HG03025 (cell line): ENCODE results near the gene ANO4.

Experiments
- ATAC-seq: cut with Tn5 transposase; IDR thresholded peaks from one replicate; pipeline ENCODE4 v1.9.1; 2021; ENCODE audit warnings: mild to moderate bottlenecking, moderate library complexity; ENCODE audit not compliant: unreplicated experiment, low FRiP score

Gene ANO4

GRCh38 chr12:100936661-100937060 is 142.1 kb downstream of the ANO4 start:
- ATAC-seq, result no peak

GRCh38 chr12:100940503-100940902 is 145.9 kb downstream of the ANO4 start:
- no peak for ATAC-seq

GRCh38 chr12:100942984-100943749 is 148.6 kb downstream of the ANO4 start:
- ATAC-seq, result no peak

GRCh38 chr12:100951756-100952155 is 157.2 kb downstream of the ANO4 start:
- ATAC-seq, result no peak

- no peak for ATAC-seq
Measured at GRCh38 chr12:100953217-100953616, 158.6 kb downstream of the ANO4 start.

GRCh38 chr12:100953677-100954076 is 159.1 kb downstream of the ANO4 start:
- no peak for ATAC-seq

- ATAC-seq, result no peak
Measured at GRCh38 chr12:100954118-100954517, 159.5 kb downstream of the ANO4 start.

GRCh38 chr12:100955139-100955538 is 160.6 kb downstream of the ANO4 start:
- ATAC-seq, result no peak

GRCh38 chr12:100956311-100956852 is 161.8 kb downstream of the ANO4 start:
- no peak for ATAC-seq

GRCh38 chr12:100959481-100959880 is 164.9 kb downstream of the ANO4 start:
- ATAC-seq, result no peak

- ATAC-seq, result no peak
Measured at GRCh38 chr12:100962086-100962712, 167.6 kb downstream of the ANO4 start.

GRCh38 chr12:100963381-100963780 is 168.8 kb downstream of the ANO4 start:
- no peak for ATAC-seq

- no peak for ATAC-seq
Measured at GRCh38 chr12:100964028-100964427, 169.5 kb downstream of the ANO4 start.

- ATAC-seq, result no peak
Measured at GRCh38 chr12:100967189-100967588, 172.6 kb downstream of the ANO4 start.

GRCh38 chr12:100970894-100971293 is 176.3 kb downstream of the ANO4 start:
- no peak for ATAC-seq

- ATAC-seq, result no peak
Measured at GRCh38 chr12:100972121-100972520, 177.5 kb downstream of the ANO4 start.

GRCh38 chr12:100974341-100974740 is 179.8 kb downstream of the ANO4 start:
- ATAC-seq, result no peak

GRCh38 chr12:100974747-100975146 is 180.2 kb downstream of the ANO4 start:
- ATAC-seq, result no peak

- no peak for ATAC-seq
Measured at GRCh38 chr12:100976735-100977134, 182.2 kb downstream of the ANO4 start.

- no peak for ATAC-seq
Measured at GRCh38 chr12:100980856-100981255, 186.3 kb downstream of the ANO4 start.

GRCh38 chr12:100982511-100983183 is 188.1 kb downstream of the ANO4 start:
- ATAC-seq, result no peak
